Loucy (cell line): Measurements from ENCODE around the gene PDGFA.

Source experiments
- H2AFZ ChIP-seq: fragments of 200-600 bp; sonication (generic); 2 replicates; pipeline ENCODE4 v1.6.0; 2016; ENCODE audit warnings: antibody characterized with exemption, mild to moderate bottlenecking, low read length, moderate library complexity
- H3F3A ChIP-seq: fragments of 200-600 bp; 2 replicates; pipeline ENCODE4 v1.6.0; 2016; ENCODE audit warnings: antibody characterized with exemption, low read depth, mild to moderate bottlenecking
- H3K27me3 ChIP-seq: fragments of 200-600 bp; sonication (generic); 2 replicates; pipeline ENCODE4 v1.6.1; 2014; ENCODE audit warnings: low read length, mild to moderate bottlenecking; ENCODE audit not compliant: insufficient read depth, poor library complexity, severe bottlenecking
- H3K36me3 ChIP-seq: fragments of 200-600 bp; sonication (generic); 2 replicates; pipeline ENCODE4 v1.6.1; 2016; ENCODE audit warnings: low read length; ENCODE audit not compliant: insufficient read depth
- H3K4me1 ChIP-seq: fragments of 200-600 bp; sonication (generic); 2 replicates; pipeline ENCODE4 v1.5.1; 2014; ENCODE audit warnings: low read length, mild to moderate bottlenecking; ENCODE audit not compliant: insufficient read depth, poor library complexity, severe bottlenecking
- H3K4me2 ChIP-seq: fragments of 200-600 bp; sonication (generic); 2 replicates; pipeline ENCODE4 v1.6.0; 2014; ENCODE audit warnings: antibody characterized with exemption, low read length, low read depth, mild to moderate bottlenecking; ENCODE audit not compliant: poor library complexity, severe bottlenecking
- H3K4me3 ChIP-seq: fragments of 200-600 bp; sonication (generic); 2 replicates; pipeline ENCODE4 v1.5.1; 2014; ENCODE audit warnings: low read length, mild to moderate bottlenecking, mixed read lengths; ENCODE audit not compliant: poor library complexity, severe bottlenecking
- H3K79me2 ChIP-seq: fragments of 200-600 bp; sonication (generic); 2 replicates; pipeline ENCODE4 v1.6.1; 2014; ENCODE audit warnings: low read length; ENCODE audit not compliant: insufficient read depth
- H3K9ac ChIP-seq: fragments of 200-600 bp; sonication (generic); 2 replicates; pipeline ENCODE4 v1.6.0; 2014; ENCODE audit warnings: mild to moderate bottlenecking, low read depth, low read length, moderate library complexity; ENCODE audit not compliant: poor library complexity, severe bottlenecking
- H3K9me2 ChIP-seq: fragments of 200-600 bp; sonication (generic); replicated peaks from 2 replicates; pipeline ENCODE4 v1.6.1; 2016; ENCODE audit warnings: low read depth, low read length, mixed read lengths
- H3K9me3 ChIP-seq: fragments of 200-600 bp; sonication (generic); 2 replicates; pipeline ENCODE4 v1.6.1; 2014; ENCODE audit warnings: mild to moderate bottlenecking, antibody characterized with exemption, low read length, low read depth; ENCODE audit not compliant: insufficient read depth
- H4K20me1 ChIP-seq: fragments of 200-600 bp; sonication (generic); 2 replicates; pipeline ENCODE4 v1.6.0; 2014; ENCODE audit warnings: antibody characterized with exemption, low read length, mild to moderate bottlenecking; ENCODE audit not compliant: insufficient read depth, poor library complexity, severe bottlenecking
- CTCF ChIP-seq: fragments of 200-600 bp; sonication (generic); conservative IDR thresholded peaks from 2 replicates; pipeline ENCODE4 v1.5.1; 2014; ENCODE audit warnings: mild to moderate bottlenecking, antibody characterized with exemption, low read length
- EZH2phosphoT487 ChIP-seq: fragments of 200-600 bp; IDR thresholded peaks from 2 replicates; pipeline ENCODE4 v1.6.1; 2018; ENCODE audit warnings: antibody characterized with exemption, mild to moderate bottlenecking, moderate library complexity, borderline replicate concordance

PDGFA gene

DNA sequence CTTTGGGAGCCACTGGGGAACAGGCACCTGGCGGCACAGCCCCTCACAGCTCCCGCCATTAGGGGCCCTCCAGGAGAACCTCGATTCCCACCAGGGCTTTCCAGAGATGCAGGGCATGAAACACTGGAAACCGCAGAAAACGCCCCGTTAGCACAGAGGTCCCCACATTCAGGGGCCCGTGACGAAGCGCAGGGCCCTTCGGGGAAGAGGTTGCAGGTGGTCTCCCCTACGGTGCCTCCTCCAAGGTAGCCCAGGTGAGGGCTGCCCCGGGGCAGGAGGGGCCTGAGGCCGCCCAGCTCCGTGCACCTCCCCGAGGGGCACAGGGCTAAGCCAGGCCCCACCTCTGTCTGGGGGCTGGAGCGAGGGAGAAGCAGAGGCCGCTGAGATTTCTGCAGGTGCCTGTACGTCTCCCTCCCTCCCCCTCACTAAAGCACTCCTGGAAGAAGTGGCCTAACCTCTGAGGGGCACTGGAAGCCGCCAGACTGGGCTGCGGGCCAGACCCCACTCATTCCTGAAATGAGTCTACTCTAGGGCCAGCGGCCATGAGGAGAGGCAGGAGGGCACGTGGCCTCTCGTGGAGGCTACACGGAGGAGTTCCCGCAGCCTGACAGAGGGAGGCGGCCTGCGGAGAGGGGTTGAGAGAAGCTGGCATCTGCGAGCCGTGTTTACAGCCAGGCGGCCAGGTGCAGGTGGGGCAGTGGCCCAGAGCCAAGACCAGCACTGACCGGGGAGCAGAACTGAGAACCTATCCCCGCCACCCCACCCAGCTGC, 6.9 kb downstream of the PDGFA start:
- Histone ChIP-seq H2AFZ (no peak overlapping the region), H3F3A (no peaks in the 10 kb centered on the region), H3K4me3 (no peak overlapping the region), H3K79me2 (no peaks in the 10 kb centered on the region), H3K4me1 (no peaks in the 10 kb centered on the region), H3K36me3 (no peaks in the 10 kb centered on the region), H3K9me3 (no peaks in the 10 kb centered on the region), H3K4me2 (no peak overlapping the region), H3K9me2 (no peaks in the 10 kb centered on the region), H3K9ac (no peak overlapping the region), H3K27me3 (peaks cover 2% of the 10 kb centered on the region), H4K20me1 (no peaks in the 10 kb centered on the region)
- no peak for TF ChIP-seq CTCF
- TF ChIP-seq EZH2phosphoT487, result no peak

GRCh38 chr7:512146-512510, 7.5 kb downstream of the PDGFA start:
- H3K4me3 ChIP-seq, result no peak overlapping the region
- H3K27me3 ChIP-seq, result no peaks in the 10 kb centered on the region
- no peaks in the 10 kb centered on the region for H3F3A ChIP-seq
- H3K4me2 ChIP-seq, result no peak overlapping the region
- no peaks in the 10 kb centered on the region for H3K9me2 ChIP-seq
- H3K79me2 ChIP-seq, result no peaks in the 10 kb centered on the region
- no peak overlapping the region for H3K9ac ChIP-seq
- H3K4me1 ChIP-seq, result no peaks in the 10 kb centered on the region
- H4K20me1 ChIP-seq, result no peaks in the 10 kb centered on the region
- TF ChIP-seq CTCF (no peak), EZH2phosphoT487 (no peak)
- no peak overlapping the region for H2AFZ ChIP-seq
- H3K36me3 ChIP-seq, result no peaks in the 10 kb centered on the region
- H3K9me3 ChIP-seq, result no peaks in the 10 kb centered on the region

DNA sequence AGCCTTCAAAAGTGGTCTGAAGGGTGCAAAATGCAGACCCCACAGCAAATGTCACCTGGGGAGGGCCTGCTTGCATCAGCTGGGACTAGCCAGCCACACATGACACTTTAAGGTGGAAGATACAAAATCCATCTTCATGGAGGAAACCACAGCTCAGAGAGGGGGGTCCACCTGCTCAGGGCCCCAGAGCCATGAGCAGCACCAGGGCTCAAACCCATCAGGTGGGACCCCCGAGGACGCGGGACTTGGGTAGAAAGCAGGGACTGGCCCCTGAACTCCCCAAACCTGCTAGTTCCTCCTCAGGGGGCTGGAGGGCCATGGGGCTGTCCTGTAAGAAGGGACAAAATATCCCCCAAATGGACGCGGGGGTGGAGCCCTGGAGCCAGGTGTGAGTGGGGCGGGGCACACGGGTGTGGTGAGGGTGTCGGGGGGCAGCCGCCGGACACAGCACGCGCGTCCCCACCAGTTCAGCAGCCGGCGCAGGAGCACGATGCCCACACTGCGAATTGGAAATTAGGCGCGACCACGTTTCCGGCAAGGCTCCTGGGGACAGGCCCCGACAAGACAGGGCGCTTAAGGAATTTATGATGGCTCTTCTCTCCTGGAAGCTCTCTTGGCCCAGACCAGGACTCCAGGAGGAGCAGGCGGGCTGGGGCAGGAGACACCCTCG, 8.0 kb downstream of the PDGFA start:
- Histone ChIP-seq H3K36me3 (no peaks in the 10 kb centered on the region), H3K4me3 (no peak overlapping the region), H3K79me2 (no peaks in the 10 kb centered on the region), H3K9me3 (no peaks in the 10 kb centered on the region), H2AFZ (no peak overlapping the region), H3K4me2 (no peak overlapping the region), H3K9ac (no peak overlapping the region), H3K4me1 (no peaks in the 10 kb centered on the region), H4K20me1 (no peaks in the 10 kb centered on the region), H3K9me2 (no peaks in the 10 kb centered on the region), H3F3A (no peaks in the 10 kb centered on the region), H3K27me3 (no peaks in the 10 kb centered on the region)
- TF ChIP-seq EZH2phosphoT487 (no peak), CTCF (no peak)
